Panc1 (cell line): ENCODE results near the gene ZDHHC8. TPM values are rescaled to one million over a fixed set of nuclear protein-coding genes. Genes with fewer than 3 reads are reported as not detected.

Experiments used
- ATAC-seq: fragments of 200-7000 bp; cut with Tn5 transposase; 2 replicates; pipeline ENCODE4 v1.9.1; 2020; ENCODE audit warnings: mild to moderate bottlenecking, moderate library complexity
- BruUV-seq: library from RNA; stranded (reverse); fragments of 400-500 nt; replicated peaks from 2 replicates; lab custom pipeline; 2021; lab: Mats Ljungman, UMichigan
- CTCF ChIA-PET: fragments of 300-600 bp; sonication (Branson Sonifier 250); formaldehyde crosslinking; loops from one replicate; lab custom pipeline; 2022; ENCODE audit warnings: antibody characterized with exemption; lab: Charles Lee
- POLR2A ChIA-PET: fragments of 300-600 bp; sonication (Branson Sonifier 250); formaldehyde crosslinking; loops from one replicate; lab custom pipeline; 2022; ENCODE audit warnings: antibody characterized with exemption; lab: Charles Lee
- DNase-seq: peaks from one replicate; pipeline ENCODE4 v3.0.0-alpha.2; 2010; ENCODE audit warnings: low read depth, low spot score
- H3K27ac ChIP-seq: 2 replicates; pipeline ENCODE4 v1.5.1; 2011; ENCODE audit warnings: mild to moderate bottlenecking, low read length, inconsistent platforms
- H3K27me3 ChIP-seq: fragments of 200-500 bp; sonication (Bioruptor generic); 2 replicates; pipeline ENCODE4 v1.6.0; 2014; ENCODE audit warnings: low read length, inconsistent platforms; ENCODE audit not compliant: control insufficient read depth, insufficient read depth
- H3K36me3 ChIP-seq: fragments of 200-500 bp; sonication (Bioruptor generic); 2 replicates; pipeline ENCODE4 v1.5.1; 2014; ENCODE audit warnings: inconsistent platforms, mild to moderate bottlenecking, low read length, moderate library complexity; ENCODE audit not compliant: control insufficient read depth, insufficient read depth
- H3K4me1 ChIP-seq: 2 replicates; pipeline ENCODE4 v1.5.1; 2011; ENCODE audit warnings: inconsistent platforms, mild to moderate bottlenecking, low read length, moderate library complexity; ENCODE audit not compliant: control insufficient read depth, insufficient read depth
- H3K4me3 ChIP-seq, 2 experiments: 2 replicates each; pipeline ENCODE4 v1.5.1; 2011 to 2012; ENCODE audit warnings: low read depth in 2 of 2, low read length in 2 of 2, mild to moderate bottlenecking in 2 of 2, inconsistent platforms in 1 of 2, moderate library complexity in 1 of 2
- H3K9me3 ChIP-seq: fragments of 200-500 bp; sonication (Bioruptor generic); 2 replicates; pipeline ENCODE4 v1.5.1; 2014; ENCODE audit warnings: low read depth, mild to moderate bottlenecking, inconsistent platforms, low read length, moderate library complexity; ENCODE audit not compliant: control insufficient read depth, insufficient read depth
- CTCF ChIP-seq: fragments of 450-650 bp; IDR thresholded peaks from 2 replicates; pipeline ENCODE4 v1.5.1; 2017; ENCODE audit warnings: mild to moderate bottlenecking
- POLR2AphosphoS5 ChIP-seq: IDR thresholded peaks from 2 replicates; pipeline ENCODE4 v1.6.1; 2012; ENCODE audit warnings: mild to moderate bottlenecking, low read depth, low read length, moderate library complexity
- REST ChIP-seq, 2 experiments: IDR thresholded peaks; 2 replicates each; pipeline ENCODE4 v1.6.1; 2011 to 2012; ENCODE audit warnings: low read depth in 2 of 2, control low read depth in 1 of 2, low read length in 1 of 2, mild to moderate bottlenecking in 1 of 2, moderate library complexity in 1 of 2; ENCODE audit not compliant: insufficient read depth in 1 of 2
- SIN3A ChIP-seq: IDR thresholded peaks from 2 replicates; pipeline ENCODE4 v1.6.1; 2012; ENCODE audit warnings: low read depth, mild to moderate bottlenecking, low read length, moderate library complexity, borderline replicate concordance; ENCODE audit not compliant: insufficient read depth
- TCF7L2 ChIP-seq: IDR thresholded peaks from 2 replicates; pipeline ENCODE4 v1.6.1; 2011; ENCODE audit warnings: mild to moderate bottlenecking, low read depth, low read length, inconsistent platforms
- in situ Hi-C: cut with HindIII; loops from 2 replicates; pipeline ENCODE4 v1.10.0; 2016; ENCODE audit warnings: low sequenced_read_pairs, low pct_unique_long_range_greater_than_20kb
- intact Hi-C: fragments of 100-400 bp; cut with micrococcal nuclease; formaldehyde crosslinking; loops from one replicate; pipeline ENCODE4 v1.10.0; 2022; ENCODE audit not compliant: unreplicated experiment
- total RNA-seq: library from RNA; stranded (reverse); gene quantifications from one replicate; pipeline ENCODE4 v1.2.1, GENCODE V29; 2021; ENCODE audit not compliant: unreplicated experiment

Gene ZDHHC8
- total RNA-seq, 1 experiment from 2014 or later = 79.0 TPM

GRCh38 chr22:20193761-20194494 lies 62.3 kb downstream of the ZDHHC8 start:
- BruUV-seq = no TSS peak
- Histone ChIP-seq H3K9me3 (no peaks in the 10 kb centered on the region), H3K4me3 (no peak overlapping the region), H3K36me3 (no peaks in the 10 kb centered on the region), H3K27ac (no peak overlapping the region), H3K4me1 (no peaks in the 10 kb centered on the region), H3K27me3 (no peaks in the 10 kb centered on the region)
- ChIA-PET CTCF (interaction anchor here (1.3 kb wide), 1 partner anchor 45 kb away, joined by 4 read pairs; no protein-coding TSS in a partner anchor), POLR2A (no interaction called here)
- in situ Hi-C loops = no loop called here
- TF ChIP-seq TCF7L2 (no peak), SIN3A (no peak), POLR2AphosphoS5 (no peak), REST (IDR thresholded peaks at IDR 0.05; ENCODE audit: insufficient read depth in 1 of 2, low read depth in 2 of 2, low read length in 1 of 2) (no peak), CTCF (no peak)
- ATAC-seq (no peak), DNase-seq (no peak)
- intact Hi-C loops = no loop called here

GRCh38 chr22:20194681-20195593 lies 63.3 kb downstream of the ZDHHC8 start:
- no peaks in the 10 kb centered on the region for H3K9me3 ChIP-seq
- DNase-seq (no peak), ATAC-seq (no peak)
- H3K4me1 ChIP-seq = no peaks in the 10 kb centered on the region
- CTCF ChIA-PET = no interaction called here
- intact Hi-C loops = no loop called here
- no TSS peak for BruUV-seq
- TF ChIP-seq POLR2AphosphoS5 (no peak), CTCF (no peak), REST (IDR thresholded peaks at IDR 0.05; ENCODE audit: insufficient read depth in 1 of 2, low read depth in 2 of 2, low read length in 1 of 2) (no peak), TCF7L2 (no peak), SIN3A (no peak)
- in situ Hi-C loops = no loop called here
- H3K36me3 ChIP-seq = no peaks in the 10 kb centered on the region
- H3K27me3 ChIP-seq = no peaks in the 10 kb centered on the region
- POLR2A ChIA-PET = no interaction called here
- no peak overlapping the region for H3K27ac ChIP-seq
- no peak overlapping the region for H3K4me3 ChIP-seq
